T-helper 17 cell (primary cell): Measurements from ENCODE around the gene RPL32. TPM values are rescaled to one million over a fixed set of nuclear protein-coding genes. Genes with fewer than 3 reads are reported as not detected.
"Not testable (repeated sequence)": the region's sequence is repeated elsewhere in the genome, so short reads cannot be mapped to it uniquely, and the experiment has no call there.

Experiments
- ATAC-seq: fragments of 150-1000 bp; cut with Tn5 transposase; 2 replicates; pipeline ENCODE4 v1.10.0; 2021; ENCODE audit warnings: mild to moderate bottlenecking, moderate library complexity
- DNase-seq, 3 donors: peaks; one replicate each; pipeline versions ENCODE4 v3.0.0 to v3.0.0-alpha.2; 2020 to 2021
- H3K9me3 ChIP-seq: one replicate; pipeline ENCODE4 v1.7.0; 2013; ENCODE audit warnings: low read length, mild to moderate bottlenecking; ENCODE audit not compliant: control insufficient read depth, poor library complexity, severe bottlenecking
- H3K27ac Mint-ChIP-seq: one replicate; pipeline ENCODE4 v1.8.0; 2022; ENCODE audit warnings: mild to moderate bottlenecking, moderate library complexity, mixed read lengths
- H3K27me3 Mint-ChIP-seq: one replicate; pipeline ENCODE4 v1.8.0; 2022; ENCODE audit warnings: mixed read lengths
- H3K36me3 Mint-ChIP-seq: one replicate; pipeline ENCODE4 v1.8.0; 2022; ENCODE audit warnings: low read depth, mixed read lengths
- H3K4me1 Mint-ChIP-seq: one replicate; pipeline ENCODE4 v1.8.0; 2022; ENCODE audit warnings: mild to moderate bottlenecking, mixed read lengths
- H3K4me3 Mint-ChIP-seq: one replicate; pipeline ENCODE4 v1.8.0; 2022; ENCODE audit warnings: mild to moderate bottlenecking, moderate library complexity, mixed read lengths
- total RNA-seq, 4 donors: library from RNA in 2 of 4; stranded (reverse) in 2 of 4; gene quantifications; one replicate each; pipeline ENCODE4 v1.2.3 and lab custom pipeline; 2022 to 2026

RPL32 gene
- total RNA-seq (1,000 to 10,000 TPM; 3,315 to 3,401 TPM), total RNA-seq (lab: John Stamatoyannopoulos, UW) (1,240 to 1,620 reads per million in 2 donors)

GRCh38 chr3:12841149-12841969, at the start of gene RPL32:
Gene RPL32 (minus strand): TSS chr3:12841565. CDS start chr3:12840237, 1,328 bp downstream.
- Mint-ChIP-seq H3K36me3 (peaks cover 11% of the 10 kb centered on the region), H3K4me1 (peaks cover 40% of the 10 kb centered on the region), H3K27me3 (no peaks in the 10 kb centered on the region), H3K27ac (peak within 1 kb of the TSS; percentile 99), H3K4me3 (peak within 1 kb of the TSS; percentile 96)
- peak; percentile 73 to 74 (median 74) for DNase-seq
- ATAC-seq = peak; percentile 93
- no peaks in the 10 kb centered on the region for H3K9me3 ChIP-seq

DNA sequence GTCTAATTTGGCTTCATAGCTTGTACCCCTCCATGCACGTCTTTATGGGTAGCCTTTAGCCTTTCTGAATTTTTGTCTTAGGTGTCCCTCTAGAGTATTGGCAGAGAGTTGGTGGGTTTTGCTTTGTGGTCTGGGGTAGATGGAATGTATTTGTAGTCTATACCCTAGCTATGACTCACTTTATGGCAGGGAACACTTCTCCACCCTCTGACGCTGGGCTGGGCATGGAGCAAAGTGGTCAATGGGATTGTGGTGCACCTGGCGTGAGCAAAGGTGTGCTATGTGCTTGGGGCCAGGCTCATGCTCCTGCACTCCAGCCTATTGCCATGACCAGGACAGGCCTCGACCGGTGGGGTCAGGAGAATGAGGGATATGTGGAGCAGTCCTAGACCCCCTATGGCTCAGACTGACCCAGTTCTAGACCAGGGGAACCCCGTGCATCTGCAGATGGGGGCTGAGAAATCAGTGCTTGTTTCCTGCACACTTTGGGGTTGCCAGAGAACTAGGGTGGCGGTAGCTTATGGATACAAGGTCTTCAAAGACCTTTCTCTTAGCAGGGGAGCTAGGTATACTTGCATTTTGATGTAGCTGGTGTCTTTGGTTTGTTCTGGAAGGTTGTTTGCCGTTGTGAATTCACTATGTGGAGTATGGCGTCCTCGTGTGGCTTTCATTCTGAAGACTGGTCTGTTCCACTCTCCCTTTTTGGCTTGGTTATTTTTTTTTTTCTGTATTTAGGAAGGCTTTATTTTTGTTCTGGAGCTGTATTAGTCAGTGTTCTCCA, 49.4 kb upstream of the RPL32 start:
- peaks cover 49% of the 10 kb centered on the region for H3K27me3 Mint-ChIP-seq
- ATAC-seq = no peak
- no peak overlapping the region for H3K4me3 Mint-ChIP-seq

DNA sequence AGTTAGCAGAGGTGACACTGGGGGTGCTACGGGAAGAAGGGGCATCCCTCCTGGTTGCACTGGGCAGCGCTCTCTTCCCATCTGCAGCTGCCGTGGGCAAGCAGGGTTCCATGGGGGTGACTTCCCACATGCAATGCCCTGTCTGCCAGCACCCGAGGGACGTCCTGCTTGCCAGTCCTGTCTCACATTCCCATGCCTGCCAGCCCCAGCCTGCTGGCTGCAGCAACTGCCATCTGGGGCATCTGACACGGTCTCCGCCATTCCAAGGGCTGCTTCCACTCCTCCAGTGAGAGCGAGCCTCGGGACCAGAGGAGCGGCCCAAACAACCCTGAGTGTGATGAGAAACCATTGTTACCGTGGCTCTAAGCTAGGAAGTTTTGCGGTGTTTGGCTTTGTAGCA, 45.4 kb upstream of the RPL32 start:
- no peak for DNase-seq
- Mint-ChIP-seq H3K27ac (no peak overlapping the region), H3K4me1 (peaks cover 17% of the 10 kb centered on the region), H3K4me3 (no peak overlapping the region), H3K27me3 (peaks cover 57% of the 10 kb centered on the region), H3K36me3 (peaks cover 2% of the 10 kb centered on the region)
- ATAC-seq = no peak
- H3K9me3 ChIP-seq = no peaks in the 10 kb centered on the region

More for the DNA sequence above, 49.4 kb upstream of the RPL32 start:
- no peaks in the 10 kb centered on the region for H3K9me3 ChIP-seq
- DNase-seq = no peak
- Mint-ChIP-seq H3K27ac (peak overlapping the region; percentile 8), H3K36me3 (no peaks in the 10 kb centered on the region), H3K4me1 (peaks cover 29% of the 10 kb centered on the region)

DNA sequence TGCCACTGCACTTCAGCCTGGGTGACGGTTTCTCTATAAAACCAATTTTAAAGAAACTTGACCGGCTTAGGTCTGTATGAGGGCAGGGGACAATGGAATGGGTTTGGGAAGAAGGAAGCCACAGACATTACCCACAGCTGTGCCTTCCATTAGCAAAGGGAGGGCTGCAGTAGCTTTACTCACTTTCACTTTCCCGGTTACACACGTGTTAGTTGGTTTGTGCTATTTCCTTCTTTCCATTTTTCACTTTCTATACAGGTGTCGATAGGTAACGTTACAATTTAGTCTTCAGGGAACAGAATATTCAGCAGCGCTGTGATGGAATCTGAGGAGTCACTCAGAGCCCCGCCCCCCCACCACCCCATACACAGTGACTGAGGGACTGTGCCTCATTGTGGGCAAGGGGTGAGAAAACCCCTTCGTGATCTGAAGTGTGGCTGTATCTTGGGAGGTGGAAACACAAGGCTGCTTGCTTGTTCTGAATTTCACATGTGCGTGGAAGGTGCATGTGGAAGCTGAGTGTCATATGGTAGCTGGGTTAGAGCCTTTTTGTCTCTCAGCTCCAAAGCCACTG, 44.8 kb upstream of the RPL32 start:
- Mint-ChIP-seq H3K27ac (no peak overlapping the region), H3K4me3 (peak overlapping the region; percentile 50), H3K27me3 (peaks cover 54% of the 10 kb centered on the region), H3K4me1 (peaks cover 15% of the 10 kb centered on the region), H3K36me3 (peaks cover 2% of the 10 kb centered on the region)
- H3K9me3 ChIP-seq = no peaks in the 10 kb centered on the region
- DNase-seq = no peak
- peak; percentile 54 for ATAC-seq

- Mint-ChIP-seq H3K36me3 (peaks cover 2% of the 10 kb centered on the region), H3K27me3 (peaks cover 47% of the 10 kb centered on the region), H3K4me3 (peak overlapping the region; percentile 50), H3K4me1 (peaks cover 12% of the 10 kb centered on the region), H3K27ac (no peak overlapping the region)
- no peaks in the 10 kb centered on the region for H3K9me3 ChIP-seq
- no peak for DNase-seq
- no peak for ATAC-seq
Measured at GRCh38 chr3:12885583-12885930, 44.2 kb upstream of the RPL32 start.

DNA sequence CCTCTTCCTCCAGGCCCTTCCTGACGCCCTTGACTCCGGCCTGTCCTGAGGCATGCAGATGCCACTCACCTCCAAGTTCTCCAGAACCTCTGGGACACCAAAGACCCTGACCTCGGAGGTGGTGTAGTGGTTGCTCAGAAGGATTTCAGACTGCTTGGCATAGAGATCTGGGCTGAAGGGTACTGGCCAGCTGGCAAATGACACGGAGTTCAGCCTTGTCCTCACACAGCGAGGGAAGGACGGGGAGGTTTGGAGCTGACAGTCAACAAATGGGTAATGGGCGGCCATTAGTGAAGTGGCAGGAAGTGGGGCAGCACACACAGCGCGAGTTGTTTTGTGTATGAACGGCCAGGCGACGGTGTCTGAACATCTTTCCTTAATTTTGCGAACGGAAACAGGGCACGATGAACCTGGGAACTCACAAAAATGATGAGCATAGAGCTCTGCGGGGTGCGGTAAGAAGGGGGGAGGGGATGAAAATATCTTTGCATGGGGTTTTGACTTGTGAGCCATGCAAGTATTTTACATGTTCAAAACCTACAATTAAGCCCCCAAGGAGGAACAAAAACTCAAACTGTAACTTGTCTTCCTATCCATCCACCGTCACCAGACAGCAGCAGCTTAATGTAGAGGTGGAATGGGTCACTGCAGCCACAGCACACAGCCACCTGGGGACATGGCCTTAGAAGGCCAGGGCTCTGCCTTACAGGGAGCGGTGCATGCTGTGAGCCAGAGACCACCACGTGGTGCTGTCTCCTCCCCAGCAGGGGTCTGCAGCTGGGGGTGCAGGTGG, 43.6 kb upstream of the RPL32 start:
- ATAC-seq (no peak), DNase-seq (no peak)
- Mint-ChIP-seq H3K27ac (no peak overlapping the region), H3K36me3 (peaks cover 2% of the 10 kb centered on the region), H3K4me1 (peaks cover 11% of the 10 kb centered on the region), H3K4me3 (no peak overlapping the region), H3K27me3 (peaks cover 42% of the 10 kb centered on the region)
- H3K9me3 ChIP-seq = no peaks in the 10 kb centered on the region

- Mint-ChIP-seq H3K4me3 (no peak overlapping the region), H3K27ac (no peak overlapping the region)
- no peak for ATAC-seq
Measured at GRCh38 chr3:12884186-12884680, 42.9 kb upstream of the RPL32 start.

GRCh38 chr3:12882336-12883310, 41.3 kb upstream of the RPL32 start:
- ATAC-seq = no peak
- Mint-ChIP-seq H3K27ac (no peak overlapping the region), H3K4me3 (no peak overlapping the region), H3K36me3 (peaks cover 2% of the 10 kb centered on the region), H3K4me1 (peaks cover 8% of the 10 kb centered on the region), H3K27me3 (peaks cover 23% of the 10 kb centered on the region)
- no peaks in the 10 kb centered on the region for H3K9me3 ChIP-seq
- no peak for DNase-seq

More at GRCh38 chr3:12884186-12884680, 42.9 kb upstream of the RPL32 start:
- H3K36me3 Mint-ChIP-seq = peaks cover 2% of the 10 kb centered on the region
- peaks cover 8% of the 10 kb centered on the region for H3K4me1 Mint-ChIP-seq
- no peak for DNase-seq
- H3K9me3 ChIP-seq = no peaks in the 10 kb centered on the region
- H3K27me3 Mint-ChIP-seq = peaks cover 36% of the 10 kb centered on the region

GRCh38 chr3:12881858-12882257, 40.5 kb upstream of the RPL32 start:
- ATAC-seq, H3K4me1 Mint-ChIP-seq, H3K9me3 ChIP-seq, H3K4me3 Mint-ChIP-seq, DNase-seq, H3K36me3 Mint-ChIP-seq: not testable (repeated sequence)
- Mint-ChIP-seq H3K27me3 (peaks cover 15% of the 10 kb centered on the region), H3K27ac (peak overlapping the region; percentile 34)

GRCh38 chr3:12879191-12879815, 37.9 kb upstream of the RPL32 start:
- DNase-seq (no peak), ATAC-seq (no peak)
- no peaks in the 10 kb centered on the region for H3K36me3 Mint-ChIP-seq
- H3K4me1 Mint-ChIP-seq = peaks cover 2% of the 10 kb centered on the region
- H3K27ac Mint-ChIP-seq = no peak overlapping the region
- H3K9me3 ChIP-seq = no peaks in the 10 kb centered on the region
- no peak overlapping the region for H3K4me3 Mint-ChIP-seq
- peaks cover 19% of the 10 kb centered on the region for H3K27me3 Mint-ChIP-seq

DNA sequence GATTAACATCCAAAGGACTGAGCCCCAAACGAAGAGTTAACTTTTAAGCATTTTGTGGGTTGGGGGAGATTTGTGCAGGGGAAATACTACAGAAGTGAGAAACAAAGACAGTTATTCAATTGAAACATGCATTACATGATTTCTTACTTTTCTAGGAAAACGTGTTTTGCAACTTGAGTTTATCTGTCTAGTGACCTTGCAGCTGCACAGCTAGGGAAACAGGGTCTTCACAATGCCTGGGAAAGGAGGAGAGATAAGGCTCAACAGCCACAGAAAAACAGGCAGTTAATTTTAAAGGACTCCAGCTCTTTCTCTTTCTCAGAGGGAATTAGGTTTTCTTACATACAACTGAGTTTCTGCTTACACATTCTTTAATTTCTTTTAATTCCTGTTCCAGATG, 37.4 kb upstream of the RPL32 start:
- H3K36me3 Mint-ChIP-seq, H3K9me3 ChIP-seq, H3K4me1 Mint-ChIP-seq, ATAC-seq, H3K4me3 Mint-ChIP-seq, H3K27ac Mint-ChIP-seq, DNase-seq: not testable (repeated sequence)
- peaks cover 21% of the 10 kb centered on the region for H3K27me3 Mint-ChIP-seq
